Fibroblast of lung (primary cell): Measurements from ENCODE around the gene PRR19. TPM values are rescaled to one million over a fixed set of nuclear protein-coding genes. Genes with fewer than 3 reads are reported as not detected.

Source experiments
- DNase-seq, 2 donors: peaks; one replicate each; pipeline versions ENCODE4 v3.0.0 to v3.0.0-alpha.2; 2010; ENCODE audit warnings: low read depth in 2 of 2
- H2AFZ ChIP-seq: 2 replicates; pipeline ENCODE4 v1.5.1; 2012; ENCODE audit warnings: low read length, control low read depth, inconsistent platforms
- H3K27ac ChIP-seq: 2 replicates; pipeline ENCODE4 v1.5.1; 2011; ENCODE audit warnings: low read length, control low read depth; ENCODE audit not compliant: insufficient read depth
- H3K27me3 ChIP-seq: 2 replicates; pipeline ENCODE4 v1.5.1; 2011; ENCODE audit warnings: mild to moderate bottlenecking, low read length; ENCODE audit not compliant: control insufficient read depth, insufficient read depth
- H3K36me3 ChIP-seq: 2 replicates; pipeline ENCODE4 v1.5.1; 2011; ENCODE audit warnings: low read length; ENCODE audit not compliant: control insufficient read depth, insufficient read depth
- H3K4me1 ChIP-seq: 2 replicates; pipeline ENCODE4 v1.5.1; 2011; ENCODE audit warnings: low read length; ENCODE audit not compliant: control insufficient read depth, insufficient read depth; ENCODE audit errors: extremely low read depth
- H3K4me2 ChIP-seq: 2 replicates; pipeline ENCODE4 v1.5.1; 2011; ENCODE audit warnings: low read length, control low read depth; ENCODE audit not compliant: insufficient read depth; ENCODE audit errors: extremely low read depth
- H3K4me3 ChIP-seq, 4 experiments: fragments of 200-600 bp in 1 of 4; sonication (generic) in 1 of 4; replicated peaks in 1 of 4; 2 replicates each; pipeline ENCODE4 v1.5.1; 2011 to 2016; ENCODE audit warnings: low read length in 4 of 4, low read depth in 3 of 4, mild to moderate bottlenecking in 3 of 4, control low read depth in 2 of 4, inconsistent platforms in 1 of 4, mixed read lengths in 1 of 4; ENCODE audit not compliant: insufficient read depth in 1 of 4; ENCODE audit errors: control extremely low read depth in 1 of 4
- H3K79me2 ChIP-seq: 2 replicates; pipeline ENCODE4 v1.5.1; 2012; ENCODE audit warnings: mild to moderate bottlenecking, low read length, inconsistent platforms; ENCODE audit not compliant: control insufficient read depth, insufficient read depth
- H3K9ac ChIP-seq: 2 replicates; pipeline ENCODE4 v1.5.1; 2011; ENCODE audit warnings: mild to moderate bottlenecking, low read length, control low read depth; ENCODE audit not compliant: insufficient read depth
- H3K9me3 ChIP-seq: 2 replicates; pipeline ENCODE4 v1.5.1; 2012; ENCODE audit warnings: low read depth, low read length; ENCODE audit not compliant: control insufficient read depth, insufficient read depth
- H4K20me1 ChIP-seq: 2 replicates; pipeline ENCODE4 v1.5.1; 2011; ENCODE audit warnings: low read length; ENCODE audit not compliant: control insufficient read depth, insufficient read depth; ENCODE audit errors: extremely low read depth
- EZH2 ChIP-seq: IDR thresholded peaks from 2 replicates; pipeline ENCODE4 v1.5.1; 2012; ENCODE audit warnings: low read length, control low read depth, mild to moderate bottlenecking; ENCODE audit errors: missing control alignments
- polyA plus RNA-seq, 2 donors: library from polyadenylated mRNA; depleted of rRNA in 1 of 2; stranded (reverse) in 1 of 2; unstranded in 1 of 2; fragments of >200 nt; gene quantifications; 2 replicates each; pipeline ENCODE4 v1.2.1, GENCODE V29; 2011 to 2012; ENCODE audit warnings: missing spikeins in 1 of 2
- total RNA-seq: library from RNA; depleted of rRNA; stranded (reverse); fragments of >200 nt; gene quantifications from 2 replicates; pipeline ENCODE4 v1.2.1, GENCODE V29; 2014
- TF ChIP-seq, protein P1 (sequence below), 2 donors: IDR thresholded peaks in 1 of 2; conservative IDR thresholded peaks in 1 of 2; 1 replicate in 1 of 2; 2 replicates in 1 of 2; pipeline ENCODE4 v1.5.1; 2011 to 2012; ENCODE audit warnings: low read length in 2 of 2, control low read depth in 1 of 2, inconsistent platforms in 1 of 2, low read depth in 1 of 2, mild to moderate bottlenecking in 1 of 2

PRR19 gene
- total and polyA plus RNA-seq, 2 donors (not counting 1 experiment from before 2014, with no cell fraction given), result 0.17 to 0.39 TPM

DNA sequence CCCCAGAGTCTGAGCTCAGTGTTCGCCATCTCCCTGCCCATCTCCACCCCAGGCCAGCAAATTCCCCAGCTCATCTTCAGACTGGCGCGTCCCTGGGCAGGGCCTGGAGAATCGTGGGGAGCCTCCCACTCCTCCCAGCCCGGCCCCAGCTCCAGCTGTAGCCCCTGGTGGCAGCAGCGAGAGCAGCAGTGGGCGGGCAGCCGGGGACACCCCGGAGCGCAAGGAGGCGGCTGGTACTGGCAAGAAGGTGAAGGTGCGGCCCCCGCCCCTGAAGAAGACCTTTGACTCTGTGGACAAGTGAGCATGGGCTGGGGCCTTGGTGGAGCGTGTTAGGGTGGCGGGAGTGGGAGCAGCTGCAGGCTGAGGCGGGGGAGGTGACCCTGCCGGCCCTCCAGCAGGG is 8.4 kb upstream of the PRR19 start:
- H3K36me3 ChIP-seq, result peaks cover 44% of the 10 kb centered on the region
- H3K4me1 ChIP-seq, result no peaks in the 10 kb centered on the region
- no peak overlapping the region for H3K9ac ChIP-seq
- no peaks in the 10 kb centered on the region for H4K20me1 ChIP-seq
- H3K27ac ChIP-seq, result no peak overlapping the region
- no peak overlapping the region for H3K4me3 ChIP-seq
- no peaks in the 10 kb centered on the region for H3K9me3 ChIP-seq
- H3K79me2 ChIP-seq, result no peaks in the 10 kb centered on the region
- no peak overlapping the region for H2AFZ ChIP-seq
- H3K4me2 ChIP-seq, result no peak overlapping the region
- DNase-seq, result no peak
- no peaks in the 10 kb centered on the region for H3K27me3 ChIP-seq
- TF ChIP-seq, protein P1, sequence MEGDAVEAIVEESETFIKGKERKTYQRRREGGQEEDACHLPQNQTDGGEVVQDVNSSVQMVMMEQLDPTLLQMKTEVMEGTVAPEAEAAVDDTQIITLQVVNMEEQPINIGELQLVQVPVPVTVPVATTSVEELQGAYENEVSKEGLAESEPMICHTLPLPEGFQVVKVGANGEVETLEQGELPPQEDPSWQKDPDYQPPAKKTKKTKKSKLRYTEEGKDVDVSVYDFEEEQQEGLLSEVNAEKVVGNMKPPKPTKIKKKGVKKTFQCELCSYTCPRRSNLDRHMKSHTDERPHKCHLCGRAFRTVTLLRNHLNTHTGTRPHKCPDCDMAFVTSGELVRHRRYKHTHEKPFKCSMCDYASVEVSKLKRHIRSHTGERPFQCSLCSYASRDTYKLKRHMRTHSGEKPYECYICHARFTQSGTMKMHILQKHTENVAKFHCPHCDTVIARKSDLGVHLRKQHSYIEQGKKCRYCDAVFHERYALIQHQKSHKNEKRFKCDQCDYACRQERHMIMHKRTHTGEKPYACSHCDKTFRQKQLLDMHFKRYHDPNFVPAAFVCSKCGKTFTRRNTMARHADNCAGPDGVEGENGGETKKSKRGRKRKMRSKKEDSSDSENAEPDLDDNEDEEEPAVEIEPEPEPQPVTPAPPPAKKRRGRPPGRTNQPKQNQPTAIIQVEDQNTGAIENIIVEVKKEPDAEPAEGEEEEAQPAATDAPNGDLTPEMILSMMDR (conservative IDR thresholded peaks at IDR 0.05 in 1 of 2, IDR thresholded peaks at IDR 0.05 in 1 of 2; ENCODE audit: low read depth in 1 of 2, low read length in 2 of 2), result no peak
- TF ChIP-seq EZH2, result no peak

DNA sequence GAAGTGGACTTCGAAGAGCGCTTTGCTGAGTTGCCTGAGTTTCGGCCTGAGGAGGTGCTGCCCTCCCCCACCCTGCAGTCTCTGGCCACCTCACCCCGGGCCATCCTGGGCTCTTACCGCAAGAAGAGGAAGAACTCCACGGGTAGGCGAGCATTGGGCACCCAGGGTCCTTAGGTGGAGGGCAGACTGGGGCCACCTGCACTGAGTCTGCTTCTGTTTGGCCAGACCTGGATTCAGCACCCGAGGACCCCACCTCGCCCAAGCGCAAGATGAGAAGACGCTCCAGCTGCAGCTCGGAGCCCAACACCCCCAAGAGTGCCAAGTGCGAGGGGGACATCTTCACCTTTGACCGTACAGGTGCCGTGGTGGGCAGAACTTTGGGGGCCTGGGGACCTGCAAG is 8.0 kb upstream of the PRR19 start:
- no peak for DNase-seq
- no peaks in the 10 kb centered on the region for H3K4me1 ChIP-seq
- no peaks in the 10 kb centered on the region for H3K9me3 ChIP-seq
- H3K27ac ChIP-seq, result no peak overlapping the region
- H3K4me2 ChIP-seq, result no peak overlapping the region
- H3K36me3 ChIP-seq, result peaks cover 40% of the 10 kb centered on the region
- no peak overlapping the region for H3K4me3 ChIP-seq
- H3K79me2 ChIP-seq, result no peaks in the 10 kb centered on the region
- no peak for TF ChIP-seq EZH2
- TF ChIP-seq, protein P1 (conservative IDR thresholded peaks at IDR 0.05 in 1 of 2, IDR thresholded peaks at IDR 0.05 in 1 of 2; ENCODE audit: low read depth in 1 of 2, low read length in 2 of 2), result no peak
- no peak overlapping the region for H3K9ac ChIP-seq
- H3K27me3 ChIP-seq, result no peaks in the 10 kb centered on the region
- H2AFZ ChIP-seq, result no peak overlapping the region
- no peaks in the 10 kb centered on the region for H4K20me1 ChIP-seq

DNA sequence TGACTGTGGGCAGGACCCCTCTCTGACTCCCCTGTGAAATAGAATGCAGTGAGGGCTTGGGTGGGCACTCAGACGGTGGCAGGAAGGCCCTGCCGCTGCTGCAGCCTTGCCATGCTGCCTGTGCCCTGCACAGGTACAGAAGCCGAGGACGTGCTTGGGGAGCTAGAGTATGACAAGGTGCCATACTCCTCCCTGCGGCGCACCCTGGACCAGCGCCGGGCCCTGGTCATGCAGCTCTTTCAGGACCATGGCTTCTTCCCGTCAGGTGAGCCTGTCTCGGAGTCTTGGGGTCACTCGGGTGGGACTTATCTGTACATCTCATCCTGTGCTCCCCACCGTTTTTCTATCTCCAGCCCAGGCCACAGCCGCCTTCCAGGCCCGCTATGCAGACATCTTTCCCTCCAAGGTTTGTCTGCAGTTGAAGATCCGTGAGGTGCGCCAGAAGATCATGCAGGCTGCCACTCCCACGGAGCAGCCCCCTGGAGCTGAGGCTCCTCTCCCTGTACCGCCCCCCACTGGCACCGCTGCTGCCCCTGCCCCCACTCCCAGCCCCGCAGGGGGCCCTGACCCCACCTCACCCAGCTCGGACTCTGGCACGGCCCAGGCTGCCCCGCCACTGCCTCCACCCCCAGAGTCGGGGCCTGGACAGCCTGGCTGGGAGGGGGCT is 7.3 kb upstream of the PRR19 start:
- no peak overlapping the region for H3K4me3 ChIP-seq
- H3K9me3 ChIP-seq, result no peaks in the 10 kb centered on the region
- H3K9ac ChIP-seq, result no peak overlapping the region
- no peaks in the 10 kb centered on the region for H4K20me1 ChIP-seq
- H3K4me2 ChIP-seq, result no peak overlapping the region
- DNase-seq, result no peak
- no peaks in the 10 kb centered on the region for H3K79me2 ChIP-seq
- H2AFZ ChIP-seq, result no peak overlapping the region
- no peak for TF ChIP-seq EZH2
- no peak overlapping the region for H3K27ac ChIP-seq
- H3K27me3 ChIP-seq, result no peaks in the 10 kb centered on the region
- peaks cover 38% of the 10 kb centered on the region for H3K36me3 ChIP-seq
- H3K4me1 ChIP-seq, result no peaks in the 10 kb centered on the region
